H1 (cell line): ENCODE results near the gene SNRPN. TPM values are rescaled to one million over a fixed set of nuclear protein-coding genes. Genes with fewer than 3 reads are reported as not detected.

Source experiments
- CTCF ChIA-PET: fragments of 300-600 bp; sonication (Branson Sonifier 250); formaldehyde crosslinking; loops from one replicate; lab custom pipeline; 2021; ENCODE audit not compliant: partially characterized antibody; lab: Charles Lee
- POLR2A ChIA-PET: fragments of 300-600 bp; sonication (Branson Sonifier 250); formaldehyde crosslinking; loops from one replicate; lab custom pipeline; 2021; ENCODE audit warnings: inconsistent platforms; ENCODE audit not compliant: partially characterized antibody; lab: Charles Lee
- DNase-seq, 2 experiments: peaks; one replicate each; pipeline versions ENCODE4 v3.0.0 to v3.0.0-alpha.2; 2010 to 2022; ENCODE audit warnings: low spot score in 2 of 2, low read depth in 1 of 2, mixed read lengths in 1 of 2
- FAIRE-seq: peaks from 2 replicates; lab custom pipeline; 2011; peaks lifted over from hg19 to GRCh38; lab: Jason Lieb, UNC
- H2AFZ ChIP-seq: 2 replicates; pipeline ENCODE4 v1.8.1; 2012; ENCODE audit warnings: low read length, inconsistent platforms
- H2AK5ac ChIP-seq: 2 replicates; pipeline ENCODE4 v1.6.1; 2013; ENCODE audit warnings: low read depth, low read length
- H2BK120ac ChIP-seq: replicated peaks from 2 replicates; pipeline ENCODE3; 2013; ENCODE audit warnings: low read depth, low read length, inconsistent platforms
- H2BK12ac ChIP-seq: 2 replicates; pipeline ENCODE4 v1.6.1; 2013; ENCODE audit warnings: low read depth, low read length
- H2BK15ac ChIP-seq: 2 replicates; pipeline ENCODE4 v1.6.1; 2013; ENCODE audit warnings: low read length
- H2BK20ac ChIP-seq: 2 replicates; pipeline ENCODE4 v1.6.1; 2013; ENCODE audit warnings: low read length
- H2BK5ac ChIP-seq: 2 replicates; pipeline ENCODE4 v1.6.1; 2013; ENCODE audit warnings: low read depth, low read length
- H3K14ac ChIP-seq: 2 replicates; pipeline ENCODE4 v1.6.1; 2013; ENCODE audit warnings: inconsistent platforms; ENCODE audit not compliant: insufficient read length
- H3K18ac ChIP-seq: 2 replicates; pipeline ENCODE4 v1.6.1; 2013; ENCODE audit warnings: low read length; ENCODE audit errors: extremely low read depth
- H3K23ac ChIP-seq: 2 replicates; pipeline ENCODE4 v1.6.1; 2013; ENCODE audit warnings: inconsistent platforms; ENCODE audit not compliant: insufficient read length
- H3K23me2 ChIP-seq: 2 replicates; pipeline ENCODE4 v1.6.1; 2013; ENCODE audit warnings: low read depth, low read length
- H3K27ac ChIP-seq: 2 replicates; pipeline ENCODE4 v1.6.1; 2011; ENCODE audit warnings: low read depth, low read length, inconsistent platforms
- H3K27me3 ChIP-seq, 4 experiments: replicated peaks in 1 of 4; 1 replicate in 1 of 4; 2 replicates in 3 of 4; pipeline versions ENCODE4 v1.6.1 to v1.8.1; 2011 to 2013; ENCODE audit warnings: low read length in 3 of 4, mild to moderate bottlenecking in 3 of 4, inconsistent platforms in 2 of 4, mixed read lengths in 2 of 4, moderate library complexity in 1 of 4; ENCODE audit not compliant: control insufficient read depth in 3 of 4, insufficient read depth in 3 of 4; ENCODE audit errors: extremely low read depth in 1 of 4
- H3K36me3 ChIP-seq, 4 experiments: 2 replicates each; pipeline versions ENCODE4 v1.6.1 to v1.8.1; 2011 to 2013; ENCODE audit warnings: mild to moderate bottlenecking in 4 of 4, low read length in 3 of 4, moderate library complexity in 2 of 4, control low read depth in 1 of 4, inconsistent platforms in 1 of 4; ENCODE audit not compliant: insufficient read depth in 4 of 4, control insufficient read depth in 2 of 4
- H3K4ac ChIP-seq: replicated peaks from 2 replicates; pipeline ENCODE3; 2013; ENCODE audit warnings: low read length, low read depth, mixed read lengths, inconsistent platforms; ENCODE audit not compliant: insufficient read length
- H3K4me1 ChIP-seq, 4 experiments: replicated peaks in 1 of 4; 1 replicate in 1 of 4; 2 replicates in 3 of 4; pipeline versions ENCODE4 v1.6.1 to v1.8.1; 2011 to 2013; ENCODE audit warnings: low read length in 3 of 4, inconsistent platforms in 2 of 4, mixed read lengths in 1 of 4; ENCODE audit not compliant: insufficient read depth in 4 of 4, control insufficient read depth in 3 of 4
- H3K4me2 ChIP-seq, 2 experiments: 2 replicates each; pipeline versions ENCODE4 v1.6.1 to v1.8.1; 2011 to 2013; ENCODE audit warnings: low read depth in 2 of 2, low read length in 2 of 2, control low read depth in 1 of 2, inconsistent platforms in 1 of 2, mild to moderate bottlenecking in 1 of 2; ENCODE audit not compliant: insufficient read depth in 1 of 2
- H3K4me3 ChIP-seq, 4 experiments: fragments of 200-600, 300-600 bp in 1 of 4; sonication (generic), shearing (Covaris generic), sonication (Bioruptor Twin) in 1 of 4; 2 replicates each; pipeline versions ENCODE4 v1.5.1 to v1.8.1; 2011 to 2016; ENCODE audit warnings: low read length in 4 of 4, low read depth in 3 of 4, control low read depth in 2 of 4, inconsistent platforms in 2 of 4, mild to moderate bottlenecking in 2 of 4, mixed read lengths in 1 of 4, moderate library complexity in 1 of 4; ENCODE audit not compliant: insufficient read depth in 2 of 4; ENCODE audit errors: extremely low read depth in 1 of 4
- H3K56ac ChIP-seq: replicated peaks from 2 replicates; pipeline ENCODE3; 2013; ENCODE audit warnings: low read depth, mild to moderate bottlenecking, mixed read lengths, low read length, inconsistent platforms; ENCODE audit not compliant: insufficient read length
- H3K79me1 ChIP-seq: 2 replicates; pipeline ENCODE4 v1.6.1; 2013; ENCODE audit warnings: low read depth, low read length, control low read depth
- H3K79me2 ChIP-seq, 2 experiments: 2 replicates each; pipeline versions ENCODE4 v1.6.1 to v1.8.1; 2012 to 2013; ENCODE audit warnings: low read length in 2 of 2, mild to moderate bottlenecking in 2 of 2, inconsistent platforms in 1 of 2; ENCODE audit not compliant: insufficient read depth in 2 of 2, control insufficient read depth in 1 of 2
- H3K9ac ChIP-seq, 4 experiments: replicated peaks in 1 of 4; 1 replicate in 1 of 4; 2 replicates in 3 of 4; pipeline versions ENCODE4 v1.6.1 to v1.8.1; 2011 to 2013; ENCODE audit warnings: low read depth in 3 of 4, low read length in 3 of 4, control low read depth in 2 of 4, mild to moderate bottlenecking in 2 of 4, moderate library complexity in 2 of 4, inconsistent platforms in 1 of 4; ENCODE audit errors: extremely low read depth in 1 of 4
- H3K9me3 ChIP-seq, 2 experiments: 2 replicates each; pipeline versions ENCODE4 v1.6.1 to v1.8.1; 2012 to 2013; ENCODE audit warnings: mild to moderate bottlenecking in 2 of 2, moderate library complexity in 2 of 2, control low read depth in 1 of 2, inconsistent platforms in 1 of 2, low read depth in 1 of 2, low read length in 1 of 2, mixed read lengths in 1 of 2; ENCODE audit not compliant: insufficient read depth in 2 of 2
- H4K20me1 ChIP-seq, 2 experiments: replicated peaks in 1 of 2; 2 replicates each; pipeline versions ENCODE3 to v1.8.1; 2011 to 2013; ENCODE audit warnings: inconsistent platforms in 2 of 2, low read length in 2 of 2, mild to moderate bottlenecking in 1 of 2; ENCODE audit not compliant: insufficient read depth in 2 of 2, control insufficient read depth in 1 of 2
- H4K5ac ChIP-seq: 2 replicates; pipeline ENCODE4 v1.6.1; 2013; ENCODE audit warnings: low read length, low read depth, mixed read lengths, inconsistent platforms; ENCODE audit not compliant: insufficient read length
- H4K8ac ChIP-seq: 2 replicates; pipeline ENCODE4 v1.8.0; 2013; ENCODE audit warnings: mild to moderate bottlenecking, moderate library complexity, low read length, inconsistent platforms; ENCODE audit not compliant: insufficient read depth; ENCODE audit errors: extremely low read depth
- H4K91ac ChIP-seq: replicated peaks from 2 replicates; pipeline ENCODE3; 2013; ENCODE audit warnings: low read length, mixed read lengths, inconsistent platforms; ENCODE audit not compliant: insufficient read length
- KDM5A ChIP-seq: fragments of 200-600 bp; IDR thresholded peaks from 2 replicates; pipeline ENCODE4 v1.7.1; 2012; ENCODE audit warnings: mild to moderate bottlenecking, low read length, inconsistent platforms, mixed read lengths
- POLR2A ChIP-seq, 2 experiments: IDR thresholded peaks; 1 replicate in 1 of 2; 2 replicates in 1 of 2; pipeline ENCODE4 v1.6.1; 2011; ENCODE audit warnings: low read depth in 2 of 2, low read length in 2 of 2, mild to moderate bottlenecking in 2 of 2; ENCODE audit errors: control extremely low read depth in 1 of 2
- WGBS, 2 experiments: shearing (Covaris generic) in 1 of 2; methylation state at CpG; one replicate each; pipeline versions ENCODE4 v1.1.6 to v1.1.7; 2013 to 2015; ENCODE audit warnings: low lambda C conversion rate in 2 of 2, mixed read lengths in 2 of 2, inconsistent platforms in 1 of 2, low coverage in 1 of 2, missing lambda C conversion rate in 1 of 2; ENCODE audit not compliant: insufficient replicate concordance in 2 of 2, insufficient coverage in 1 of 2, insufficient read length in 1 of 2; ENCODE audit errors: extremely low coverage in 1 of 2, missing lambda C conversion rate in 1 of 2; 5-methylcytosine and 5-hydroxymethylcytosine counted together
- polyA plus RNA-seq, 7 experiments: library from polyadenylated mRNA; depleted of rRNA in 3 of 7; stranded (reverse) in 5 of 7; unstranded in 2 of 7; fragments of >200 nt in 5 of 7; fragments of 200-250 nt in 2 of 7; gene quantifications; 1 replicate in 5 of 7; 2 replicates in 1 of 7; 4 replicates in 1 of 7; pipeline versions ENCODE4 v1.2.1 to v1.2.3, GENCODE V29; 2011 to 2013; ENCODE audit warnings: missing spikeins in 2 of 7, mixed read lengths in 2 of 7
- total RNA-seq: library from RNA; stranded (reverse); fragmentation: NEBNext Ultra II Directional; extraction: Animal tissue kit (Norgen Biotek cat#: 25700); gene quantifications from 2 replicates; pipeline ENCODE4 v1.2.1, GENCODE V29; 2021

Gene SNRPN
- total and polyA plus RNA-seq, 2 of the 8 experiments (the other 6 are each of a cell fraction or from before 2014, with no cell fraction given): 905 to 1,396 TPM

- H3K9me3 ChIP-seq: peaks cover 2 to 8% of the 10 kb centered on the region in 2 experiments; a peak in 2 of 4 replicates
- H3K4me1 ChIP-seq: no peaks in the 10 kb centered on the region; a peak in 1 of 7 replicates
- no peak overlapping the region for H2BK5ac ChIP-seq
- H2BK15ac ChIP-seq: no peak overlapping the region
- no peak overlapping the region for H3K56ac ChIP-seq
- WGBS, 2 experiments: 93% methylated on average over 9 of the region's 9 CpGs; no CpG with 5 or more reads in 1 of the 2 experiments
- H3K4me2 ChIP-seq: no peak overlapping the region
- H2BK120ac ChIP-seq: no peak overlapping the region
- ChIA-PET CTCF (interaction anchor here (0.7 to 1.1 kb wide), 3 partner anchors 10 to 230 kb away, joined by 3 read pairs; no protein-coding TSS in a partner anchor), POLR2A (interaction anchor here (1.0 to 4.1 kb wide), 5 partner anchors 8 to 21 kb away, joined by 3 to 29 read pairs (median 3); partner anchors contain the start of genes SNRPN and SNURF)
- no peaks in the 10 kb centered on the region for H3K27me3 ChIP-seq
- no peak overlapping the region for H3K18ac ChIP-seq
- no peak overlapping the region for H3K27ac ChIP-seq
- H3K36me3 ChIP-seq: peaks cover 12 to 98% (median 63%) of the 10 kb centered on the region in 4 experiments
- FAIRE-seq: no peak
- H3K4ac ChIP-seq: no peak overlapping the region
- H3K23ac ChIP-seq: no peak overlapping the region
- no peak overlapping the region for H2BK20ac ChIP-seq
- peaks cover 6 to 14% of the 10 kb centered on the region in 2 experiments for H4K20me1 ChIP-seq
- no peak overlapping the region for H2AK5ac ChIP-seq
- no peak overlapping the region for H3K4me3 ChIP-seq
- H3K79me2 ChIP-seq: peaks cover 0 to 99% of the 10 kb centered on the region in 2 experiments; a peak in 3 of 4 replicates
- H4K91ac ChIP-seq: no peak overlapping the region
- no peak overlapping the region for H4K8ac ChIP-seq
- no peak overlapping the region for H3K9ac ChIP-seq
- H2AFZ ChIP-seq: no peak overlapping the region
- H3K79me1 ChIP-seq: no peaks in the 10 kb centered on the region
- no peak overlapping the region for H2BK12ac ChIP-seq
- H3K14ac ChIP-seq: no peak overlapping the region
- no peak overlapping the region for H4K5ac ChIP-seq
- H3K23me2 ChIP-seq: no peaks in the 10 kb centered on the region
- TF ChIP-seq POLR2A (IDR thresholded peaks at IDR 0.05; ENCODE audit: control extremely low read depth in 1 of 2, low read depth in 2 of 2, low read length in 2 of 2): 0 out of 3 replicates have a peak, but pooled peaks of 1 of the 2 experiments have one; percentile 10
- no peak for TF ChIP-seq KDM5A
- TF ChIP-seq, all 59 proteins: peak for 1
- DNase-seq: no peak
Observed at GRCh38 chr15:24977686-24978085, 22.9 kb downstream of the SNRPN start.
